Colon (tissue), 2 donors: ENCODE data around the gene SLC14A1.

Experiments
- FAIRE-seq: peaks from 2 replicates; lab custom pipeline; 2012; peaks lifted over from hg19 to GRCh38; lab: Jason Lieb, UNC
- donor health status: control.
- donor health status: control.

SLC14A1 gene

GRCh38 chr18:45801416-45802004 is 77.5 kb downstream of the SLC14A1 start:
- FAIRE-seq, result no peak
